HepG2 (cell line): ENCODE data around the gene BPIFB2. TPM values are rescaled to one million over a fixed set of nuclear protein-coding genes. Genes with fewer than 3 reads are reported as not detected.

ENCODE experiments used
- AGO2 ChIP-seq: fragments of 200-400 bp; formaldehyde crosslinking; optimal IDR thresholded peaks from 2 replicates; pipeline ENCODE3; 2017; ENCODE audit warnings: mild to moderate bottlenecking, low read depth, low read length, moderate library complexity
- ETV6 ChIP-seq: sonication (generic); formaldehyde crosslinking; conservative IDR thresholded peaks from 2 replicates; pipeline ENCODE4 v1.4.0; 2020; ENCODE audit warnings: missing genetic modification reagents
- HNRNPLL ChIP-seq: fragments of 200-400 bp; formaldehyde crosslinking; IDR thresholded peaks from 2 replicates; pipeline ENCODE4 v1.6.1; 2017; ENCODE audit warnings: mild to moderate bottlenecking, low read depth, low read length; ENCODE audit not compliant: poor library complexity, severe bottlenecking
- MBD4 ChIP-seq: IDR thresholded peaks from 2 replicates; pipeline ENCODE4 v1.6.1; 2012; ENCODE audit warnings: low read length, inconsistent platforms, borderline replicate concordance
- NCOA5 ChIP-seq: sonication (generic); formaldehyde crosslinking; IDR thresholded peaks from 2 replicates; pipeline ENCODE4 v1.4.0; 2020; ENCODE audit warnings: missing genetic modification reagents
- NONO ChIP-seq, 2 experiments: fragments of 450-650 bp in 1 of 2; sonication (generic) in 1 of 2; formaldehyde crosslinking in 1 of 2; IDR thresholded peaks in 1 of 2; conservative IDR thresholded peaks in 1 of 2; 2 replicates each; pipeline versions ENCODE4 v1.6.1 to v1.8.0; 2017 to 2022; ENCODE audit warnings: mild to moderate bottlenecking in 1 of 2, missing genetic modification reagents in 1 of 2, moderate library complexity in 1 of 2
- PPARG ChIP-seq: conservative IDR thresholded peaks from 2 replicates; pipeline ENCODE4 v1.6.1; 2016; ENCODE audit warnings: missing biosample characterization, missing genetic modification reagents
- SIX4 ChIP-seq: sonication (generic); formaldehyde crosslinking; IDR thresholded peaks from 2 replicates; pipeline ENCODE4 v1.4.0; 2020; ENCODE audit warnings: missing genetic modification reagents
- SMAD1 ChIP-seq: sonication (generic); formaldehyde crosslinking; IDR thresholded peaks from 2 replicates; pipeline ENCODE4 v1.4.0; 2020; ENCODE audit warnings: missing genetic modification reagents, low read depth, mild to moderate bottlenecking, borderline replicate concordance
- TRIM24 ChIP-seq: sonication (generic); formaldehyde crosslinking; IDR thresholded peaks from 2 replicates; pipeline ENCODE4 v1.8.0; 2022; ENCODE audit warnings: mild to moderate bottlenecking, missing genetic modification reagents
- ZKSCAN5 ChIP-seq: sonication (generic); formaldehyde crosslinking; IDR thresholded peaks from 2 replicates; pipeline ENCODE4 v1.5.1; 2020; ENCODE audit warnings: mild to moderate bottlenecking, missing genetic modification reagents
- ZNF235 ChIP-seq: sonication (generic); formaldehyde crosslinking; IDR thresholded peaks from 2 replicates; pipeline ENCODE4 v1.8.1; 2023; ENCODE audit warnings: mild to moderate bottlenecking, missing genetic modification reagents, borderline replicate concordance
- ZNF570 ChIP-seq: sonication (generic); formaldehyde crosslinking; IDR thresholded peaks from 2 replicates; pipeline ENCODE4 v1.4.0; 2020; ENCODE audit warnings: mild to moderate bottlenecking, missing genetic modification reagents, borderline replicate concordance
- ZNF678 ChIP-seq: sonication (generic); formaldehyde crosslinking; IDR thresholded peaks from 2 replicates; pipeline ENCODE4 v1.4.0; 2020; ENCODE audit warnings: mild to moderate bottlenecking, missing genetic modification reagents
- ZNF703 ChIP-seq: sonication (generic); formaldehyde crosslinking; IDR thresholded peaks from 2 replicates; pipeline ENCODE4 v1.5.1; 2020; ENCODE audit warnings: missing genetic modification reagents, mild to moderate bottlenecking, moderate library complexity, borderline replicate concordance
- ZNF883 ChIP-seq: sonication (generic); formaldehyde crosslinking; IDR thresholded peaks from 2 replicates; pipeline ENCODE4 v1.5.1; 2020; ENCODE audit warnings: mild to moderate bottlenecking, missing genetic modification reagents; ENCODE audit errors: not compliant biosample characterization
- polyA plus RNA-seq, 8 experiments: library from polyadenylated mRNA; depleted of rRNA in 3 of 8; stranded (reverse) in 7 of 8; unstranded in 1 of 8; fragments of >200 nt; fragmentation: Illumina TruSeq in 4 of 8; extraction: Trizol in 4 of 8; gene quantifications; 2 replicates each; pipeline versions ENCODE4 v1.2.1 to v1.2.3, GENCODE V29; 2011 to 2016; ENCODE audit warnings: low read depth in 4 of 8, missing spikeins in 1 of 8, mixed read lengths in 1 of 8; ENCODE audit not compliant: insufficient read depth in 1 of 8
- total RNA-seq, 5 experiments: library from RNA; depleted of rRNA; stranded (reverse); fragments of >200 nt; fragmentation: Illumina TruSeq; extraction: Trizol; gene quantifications; 2 replicates each; pipeline ENCODE4 v1.2.3, GENCODE V29; 2016; ENCODE audit warnings: low read depth in 1 of 5
- TF ChIP-seq, protein P1 (sequence below): sonication (generic); formaldehyde crosslinking; IDR thresholded peaks from 2 replicates; pipeline ENCODE4 v1.8.1; 2023; ENCODE audit warnings: mild to moderate bottlenecking, missing genetic modification reagents
- TF ChIP-seq, protein P2 (sequence below): sonication (generic); formaldehyde crosslinking; IDR thresholded peaks from 2 replicates; pipeline ENCODE4 v1.4.0; 2020; ENCODE audit warnings: mild to moderate bottlenecking, missing genetic modification reagents
- TF ChIP-seq, protein P3 (sequence below): sonication (generic); formaldehyde crosslinking; IDR thresholded peaks from 2 replicates; pipeline ENCODE4 v1.8.0; 2022; ENCODE audit warnings: mild to moderate bottlenecking, missing genetic modification reagents

Gene BPIFB2
- total and polyA plus RNA-seq, 2 of the 13 experiments (the other 11 are each of a cell fraction or from before 2014, with no cell fraction given), result 54.5 to 902 TPM

DNA sequence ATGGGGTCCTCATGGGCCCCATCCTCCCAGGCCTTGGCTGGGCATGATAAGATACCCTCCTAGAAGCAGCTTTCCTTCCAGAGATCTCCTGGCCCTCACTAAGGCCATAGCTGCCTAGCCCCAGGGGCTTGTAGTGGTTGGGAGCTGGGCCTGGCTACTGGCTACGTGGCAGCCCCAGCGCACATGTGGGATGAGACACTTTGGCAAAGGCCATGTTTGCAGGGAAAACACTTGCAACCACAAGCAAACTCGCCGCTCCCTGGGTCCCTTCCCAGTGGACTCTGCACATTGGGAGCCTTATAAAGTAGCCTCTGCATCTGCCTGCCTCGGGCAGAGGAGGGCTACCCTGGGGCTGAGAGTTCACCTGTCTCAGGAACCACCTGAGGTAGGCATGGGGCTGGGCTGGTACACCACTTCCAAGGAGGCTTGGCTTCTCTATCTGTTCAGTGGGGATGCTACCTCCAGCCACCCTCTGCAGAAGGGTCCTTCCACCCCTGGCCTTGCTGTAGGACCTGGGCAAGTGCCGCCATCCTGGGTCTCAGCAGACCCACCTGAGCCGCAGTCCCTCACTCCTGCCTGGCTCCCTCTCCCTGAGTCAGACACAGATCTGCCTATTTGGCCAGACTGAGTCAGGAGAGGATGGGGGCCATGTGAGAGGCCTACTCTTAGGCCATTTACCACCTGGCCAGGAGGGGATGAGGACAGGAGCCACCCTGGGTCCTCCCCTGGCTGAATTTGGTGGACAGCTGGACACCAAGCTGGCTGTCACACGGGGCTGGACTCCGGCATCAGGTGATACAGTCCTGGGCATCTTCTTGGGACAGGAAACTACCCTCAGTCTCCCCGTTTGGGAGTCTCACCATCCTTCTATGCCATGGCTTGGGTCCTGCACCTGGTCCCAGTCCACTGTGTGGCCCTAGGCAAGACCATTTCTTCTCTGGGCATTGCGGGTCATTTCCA lies at the start of gene BPIFB2 (continued):
- TF ChIP-seq ZNF678 (CRISPR knock-in tag), result 0 out of 2 replicates have a peak, but pooled peaks have one; percentile 75
- TF ChIP-seq HNRNPLL, result no peak
- TF ChIP-seq, protein P1, sequence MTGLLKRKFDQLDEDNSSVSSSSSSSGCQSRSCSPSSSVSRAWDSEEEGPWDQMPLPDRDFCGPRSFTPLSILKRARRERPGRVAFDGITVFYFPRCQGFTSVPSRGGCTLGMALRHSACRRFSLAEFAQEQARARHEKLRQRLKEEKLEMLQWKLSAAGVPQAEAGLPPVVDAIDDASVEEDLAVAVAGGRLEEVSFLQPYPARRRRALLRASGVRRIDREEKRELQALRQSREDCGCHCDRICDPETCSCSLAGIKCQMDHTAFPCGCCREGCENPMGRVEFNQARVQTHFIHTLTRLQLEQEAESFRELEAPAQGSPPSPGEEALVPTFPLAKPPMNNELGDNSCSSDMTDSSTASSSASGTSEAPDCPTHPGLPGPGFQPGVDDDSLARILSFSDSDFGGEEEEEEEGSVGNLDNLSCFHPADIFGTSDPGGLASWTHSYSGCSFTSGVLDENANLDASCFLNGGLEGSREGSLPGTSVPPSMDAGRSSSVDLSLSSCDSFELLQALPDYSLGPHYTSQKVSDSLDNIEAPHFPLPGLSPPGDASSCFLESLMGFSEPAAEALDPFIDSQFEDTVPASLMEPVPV (CRISPR knock-in tag), result peak; percentile 84; the same call in 1 of the 2 replicates
- no peak for TF ChIP-seq NCOA5 (CRISPR knock-in tag)
- TF ChIP-seq ZNF883, result peak; percentile 86
- TF ChIP-seq ZNF570, result no peak
- peak; percentile 87 for TF ChIP-seq PPARG
- TF ChIP-seq ZNF703 (CRISPR knock-in tag), result peak; percentile 94; the same call in 1 of the 2 replicates
- no peak; the same call in 1 of the 2 replicates for TF ChIP-seq ZKSCAN5 (CRISPR knock-in tag)
- TF ChIP-seq ZNF235 (CRISPR knock-in tag), result 0 out of 2 replicates have a peak, but pooled peaks have one; percentile 45
- TF ChIP-seq TRIM24 (CRISPR knock-in tag), result peak; percentile 74; the same call in 1 of the 2 replicates
- peak; percentile 34; the same call in 1 of the 2 replicates for TF ChIP-seq SIX4 (CRISPR knock-in tag)
- no peak for TF ChIP-seq MBD4
- TF ChIP-seq SMAD1 (CRISPR knock-in tag), result peak; percentile 82; the same call in 1 of the 2 replicates
- no peak for TF ChIP-seq AGO2
- TF ChIP-seq ETV6 (CRISPR knock-in tag), result no peak; the same call in none of the 2 replicates
- TF ChIP-seq NONO (IDR thresholded peaks at IDR 0.05), result no peak
- peak; percentile 91; the same call in 1 of the 2 replicates for TF ChIP-seq NONO (CRISPR knock-in tag; conservative IDR thresholded peaks at IDR 0.05)
- TF ChIP-seq, protein P2, sequence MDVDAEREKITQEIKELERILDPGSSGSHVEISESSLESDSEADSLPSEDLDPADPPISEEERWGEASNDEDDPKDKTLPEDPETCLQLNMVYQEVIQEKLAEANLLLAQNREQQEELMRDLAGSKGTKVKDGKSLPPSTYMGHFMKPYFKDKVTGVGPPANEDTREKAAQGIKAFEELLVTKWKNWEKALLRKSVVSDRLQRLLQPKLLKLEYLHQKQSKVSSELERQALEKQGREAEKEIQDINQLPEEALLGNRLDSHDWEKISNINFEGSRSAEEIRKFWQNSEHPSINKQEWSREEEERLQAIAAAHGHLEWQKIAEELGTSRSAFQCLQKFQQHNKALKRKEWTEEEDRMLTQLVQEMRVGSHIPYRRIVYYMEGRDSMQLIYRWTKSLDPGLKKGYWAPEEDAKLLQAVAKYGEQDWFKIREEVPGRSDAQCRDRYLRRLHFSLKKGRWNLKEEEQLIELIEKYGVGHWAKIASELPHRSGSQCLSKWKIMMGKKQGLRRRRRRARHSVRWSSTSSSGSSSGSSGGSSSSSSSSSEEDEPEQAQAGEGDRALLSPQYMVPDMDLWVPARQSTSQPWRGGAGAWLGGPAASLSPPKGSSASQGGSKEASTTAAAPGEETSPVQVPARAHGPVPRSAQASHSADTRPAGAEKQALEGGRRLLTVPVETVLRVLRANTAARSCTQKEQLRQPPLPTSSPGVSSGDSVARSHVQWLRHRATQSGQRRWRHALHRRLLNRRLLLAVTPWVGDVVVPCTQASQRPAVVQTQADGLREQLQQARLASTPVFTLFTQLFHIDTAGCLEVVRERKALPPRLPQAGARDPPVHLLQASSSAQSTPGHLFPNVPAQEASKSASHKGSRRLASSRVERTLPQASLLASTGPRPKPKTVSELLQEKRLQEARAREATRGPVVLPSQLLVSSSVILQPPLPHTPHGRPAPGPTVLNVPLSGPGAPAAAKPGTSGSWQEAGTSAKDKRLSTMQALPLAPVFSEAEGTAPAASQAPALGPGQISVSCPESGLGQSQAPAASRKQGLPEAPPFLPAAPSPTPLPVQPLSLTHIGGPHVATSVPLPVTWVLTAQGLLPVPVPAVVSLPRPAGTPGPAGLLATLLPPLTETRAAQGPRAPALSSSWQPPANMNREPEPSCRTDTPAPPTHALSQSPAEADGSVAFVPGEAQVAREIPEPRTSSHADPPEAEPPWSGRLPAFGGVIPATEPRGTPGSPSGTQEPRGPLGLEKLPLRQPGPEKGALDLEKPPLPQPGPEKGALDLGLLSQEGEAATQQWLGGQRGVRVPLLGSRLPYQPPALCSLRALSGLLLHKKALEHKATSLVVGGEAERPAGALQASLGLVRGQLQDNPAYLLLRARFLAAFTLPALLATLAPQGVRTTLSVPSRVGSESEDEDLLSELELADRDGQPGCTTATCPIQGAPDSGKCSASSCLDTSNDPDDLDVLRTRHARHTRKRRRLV (CRISPR knock-in tag), result peak; percentile 94; the same call in 1 of the 2 replicates
- TF ChIP-seq, protein P3, sequence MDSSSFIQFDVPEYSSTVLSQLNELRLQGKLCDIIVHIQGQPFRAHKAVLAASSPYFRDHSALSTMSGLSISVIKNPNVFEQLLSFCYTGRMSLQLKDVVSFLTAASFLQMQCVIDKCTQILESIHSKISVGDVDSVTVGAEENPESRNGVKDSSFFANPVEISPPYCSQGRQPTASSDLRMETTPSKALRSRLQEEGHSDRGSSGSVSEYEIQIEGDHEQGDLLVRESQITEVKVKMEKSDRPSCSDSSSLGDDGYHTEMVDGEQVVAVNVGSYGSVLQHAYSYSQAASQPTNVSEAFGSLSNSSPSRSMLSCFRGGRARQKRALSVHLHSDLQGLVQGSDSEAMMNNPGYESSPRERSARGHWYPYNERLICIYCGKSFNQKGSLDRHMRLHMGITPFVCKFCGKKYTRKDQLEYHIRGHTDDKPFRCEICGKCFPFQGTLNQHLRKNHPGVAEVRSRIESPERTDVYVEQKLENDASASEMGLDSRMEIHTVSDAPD (CRISPR knock-in tag), result peak; percentile 100
